HG03175 (cell line): ENCODE results near the gene CHD8.
"Not testable (repeated sequence)": the region's sequence is repeated elsewhere in the genome, so short reads cannot be mapped to it uniquely, and the experiment has no call there.

Source experiments
- ATAC-seq: cut with Tn5 transposase; IDR thresholded peaks from one replicate; pipeline ENCODE4 v1.9.1; 2021; ENCODE audit warnings: mild to moderate bottlenecking, moderate library complexity; ENCODE audit not compliant: unreplicated experiment

CHD8 gene

GRCh38 chr14:21455912-21456667 lies at the start of gene CHD8:
CHD8 (minus strand) TSS chr14:21456123; CDS start chr14:21431643, 24,480 bp downstream.
- peak; percentile 97 for ATAC-seq

- peak; percentile 80 for ATAC-seq
These were observed 49.2 kb upstream of the CHD8 start for GRCh38 chr14:21505012-21505553.

- ATAC-seq = no peak
These were observed 47.5 kb upstream of the CHD8 start for GRCh38 chr14:21503376-21503775.

- ATAC-seq = no peak
These were observed 45.6 kb upstream of the CHD8 start for GRCh38 chr14:21501568-21501967.

GRCh38 chr14:21498540-21499526 lies 42.9 kb upstream of the CHD8 start:
- peak; percentile 58 for ATAC-seq

- ATAC-seq = no peak
These were observed 40.5 kb upstream of the CHD8 start for GRCh38 chr14:21496453-21496852.

- ATAC-seq = no peak
These were observed 39.2 kb upstream of the CHD8 start for GRCh38 chr14:21494902-21495762.

GRCh38 chr14:21486640-21487087 lies 30.7 kb upstream of the CHD8 start:
- no peak for ATAC-seq

GRCh38 chr14:21476925-21477681 lies 21.2 kb upstream of the CHD8 start, which contains the start of the genes RAB2B and TOX4:
RAB2B (minus strand) TSS chr14:21476959; CDS start chr14:21476872, 87 bp downstream.
TOX4 (plus strand) TSS chr14:21477195; CDS start chr14:21477279, 84 bp downstream.
- ATAC-seq = peak; percentile 99

- ATAC-seq = no peak
These were observed 20.6 kb upstream of the CHD8 start for GRCh38 chr14:21476523-21476924.

- ATAC-seq = no peak
These were observed 20.0 kb upstream of the CHD8 start for GRCh38 chr14:21475767-21476522.

GRCh38 chr14:21467616-21468015 lies 11.7 kb upstream of the CHD8 start:
- no peak for ATAC-seq

- ATAC-seq = peak; percentile 29
These were observed 371 bp downstream of the CHD8 start for GRCh38 chr14:21455592-21455911.

- ATAC-seq = no peak
These were observed 929 bp downstream of the CHD8 start for GRCh38 chr14:21454843-21455544.

- no peak for ATAC-seq
These were observed 6.1 kb downstream of the CHD8 start for GRCh38 chr14:21449899-21450216.

- ATAC-seq = not testable (repeated sequence)
These were observed 13.3 kb downstream of the CHD8 start for GRCh38 chr14:21442657-21443056.

- ATAC-seq = no peak
These were observed 15.1 kb downstream of the CHD8 start for GRCh38 chr14:21440859-21441258.
